ENCODE measurements around the gene BID.

Gene BID

DNA sequence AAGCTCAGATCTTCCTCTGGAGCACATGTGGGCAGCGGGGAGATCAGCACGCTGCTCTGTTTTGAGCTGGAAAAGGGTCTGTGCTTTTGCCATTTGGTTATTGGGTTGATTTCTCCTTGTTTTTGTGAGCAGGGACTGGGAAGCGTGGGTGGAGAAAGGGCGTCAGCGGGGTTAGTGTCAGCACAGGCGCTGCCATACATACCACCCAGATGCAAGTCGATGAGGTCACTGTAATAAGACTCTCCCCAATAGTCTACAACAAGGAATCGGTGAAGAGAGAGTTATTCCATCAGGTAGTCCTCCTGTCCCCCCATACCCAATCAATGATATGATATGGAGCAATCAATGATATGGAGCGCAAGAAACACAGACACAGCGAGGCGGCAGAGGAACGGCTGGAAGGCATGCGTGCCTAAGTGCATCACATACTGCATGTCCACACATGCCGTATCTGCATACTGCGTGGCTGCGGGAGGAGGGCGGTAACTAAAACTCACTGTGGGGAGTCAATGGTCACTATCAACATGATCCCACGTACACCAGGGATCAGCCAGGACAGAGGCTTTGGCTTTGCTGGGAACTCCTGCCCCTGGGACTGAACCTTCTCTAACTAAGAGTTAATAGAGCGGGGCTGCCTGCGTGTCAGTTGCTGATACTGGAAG lies 29.5 kb upstream of the BID start:
- no peak for DNase-seq (ENCODE audit: low spot score)

DNA sequence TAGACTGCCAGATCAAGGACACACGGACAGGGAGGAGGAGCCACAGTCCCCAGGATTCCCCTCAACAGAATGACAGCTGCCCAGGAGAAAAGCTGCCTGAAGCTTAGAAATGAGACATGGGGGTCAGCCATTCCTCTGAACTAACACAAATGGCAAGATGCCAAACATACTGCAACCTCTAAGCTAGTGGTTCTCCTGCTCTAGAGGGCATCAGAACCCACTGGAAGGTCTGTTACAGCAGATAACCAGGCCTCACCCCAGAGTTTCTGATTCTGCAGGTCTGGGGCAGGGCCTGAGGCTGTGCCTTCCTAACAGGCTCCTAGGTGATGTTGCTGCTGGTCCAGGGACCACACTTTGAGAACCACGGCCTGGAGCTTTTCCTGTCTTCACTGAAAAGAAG lies 28.6 kb upstream of the BID start:
- DNase-seq (ENCODE audit: low spot score) = no peak

DNA sequence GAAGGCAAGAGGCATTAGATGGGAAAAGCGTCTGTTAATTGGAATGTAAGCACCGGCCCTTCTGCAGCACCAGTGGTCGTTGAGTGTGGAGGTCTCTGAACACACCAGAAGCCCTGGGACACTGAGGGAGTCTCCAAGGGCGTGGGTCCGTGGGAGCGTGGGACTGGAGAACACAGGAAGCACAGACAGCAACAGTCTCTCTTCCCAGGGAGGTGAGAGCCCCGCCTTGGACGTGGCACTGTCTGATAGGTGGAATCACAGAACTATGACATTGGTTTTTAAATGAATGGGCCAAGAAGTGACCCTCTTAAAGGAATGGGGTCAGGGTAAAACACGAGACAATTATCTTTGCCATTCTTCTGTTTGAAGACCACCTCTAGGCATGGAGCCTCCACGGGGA lies 28.1 kb upstream of the BID start:
- no peak for DNase-seq (ENCODE audit: low spot score)

DNA sequence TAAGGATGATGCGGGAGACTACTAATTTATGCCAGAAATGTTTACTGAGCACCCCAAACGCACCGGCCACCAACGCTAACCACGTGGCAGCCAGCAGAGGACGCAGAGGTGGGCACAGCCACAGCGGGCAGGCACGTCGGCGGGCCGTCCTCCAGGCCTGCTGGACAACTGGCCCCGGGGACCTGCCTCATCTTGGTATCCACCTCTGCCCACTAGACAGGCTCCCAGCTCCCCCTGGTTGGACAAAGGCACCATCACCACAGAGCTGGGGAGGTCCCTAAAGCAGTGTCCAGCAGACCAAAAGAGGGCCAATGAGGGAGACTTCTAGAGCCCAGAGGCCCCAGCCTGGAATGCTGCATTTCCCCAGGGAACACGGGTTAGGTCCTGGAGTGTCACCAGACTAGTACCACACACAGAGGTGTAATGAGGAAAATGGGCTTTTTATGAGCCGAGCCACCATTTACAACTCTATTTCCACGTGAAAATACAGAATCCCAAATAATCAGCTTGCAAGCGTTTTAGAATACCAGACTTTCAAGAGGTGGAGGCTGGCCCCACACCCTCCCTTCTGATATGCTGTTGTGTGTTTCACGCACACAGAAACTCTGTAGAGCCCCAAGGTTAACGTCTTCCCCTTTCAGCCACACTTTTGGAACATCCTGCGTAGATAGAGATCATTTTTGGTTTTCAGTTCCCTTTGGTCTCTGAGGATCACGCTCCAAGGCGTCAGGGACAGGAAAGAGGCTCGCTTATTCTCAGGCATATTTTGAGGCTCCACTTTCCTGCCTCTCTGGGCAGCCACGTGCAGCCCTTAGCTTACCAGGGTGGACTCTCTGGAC lies 23.7 kb upstream of the BID start:
- DNase-seq (ENCODE audit: low spot score) = no peak

DNA sequence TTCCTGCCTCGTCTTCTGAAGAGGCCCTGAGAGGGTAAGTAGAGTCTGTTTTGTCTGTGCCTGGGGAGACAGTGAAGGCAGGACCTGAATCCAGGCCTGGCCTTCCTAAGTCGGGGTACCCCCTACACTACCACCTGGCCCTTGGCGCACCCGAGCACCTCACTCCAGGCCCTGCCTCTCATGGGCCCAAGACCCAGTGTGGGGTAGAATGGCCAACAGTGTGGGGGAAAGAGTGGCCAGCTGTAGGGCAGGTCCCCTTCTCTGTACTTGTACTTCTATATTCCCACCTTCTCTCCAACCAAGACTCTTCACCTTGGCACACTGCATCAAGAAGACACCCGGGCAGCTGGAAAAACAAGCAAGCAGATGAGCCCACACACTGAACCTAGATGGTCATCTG lies 22.4 kb upstream of the BID start:
- no peak for DNase-seq (ENCODE audit: low spot score)

DNA sequence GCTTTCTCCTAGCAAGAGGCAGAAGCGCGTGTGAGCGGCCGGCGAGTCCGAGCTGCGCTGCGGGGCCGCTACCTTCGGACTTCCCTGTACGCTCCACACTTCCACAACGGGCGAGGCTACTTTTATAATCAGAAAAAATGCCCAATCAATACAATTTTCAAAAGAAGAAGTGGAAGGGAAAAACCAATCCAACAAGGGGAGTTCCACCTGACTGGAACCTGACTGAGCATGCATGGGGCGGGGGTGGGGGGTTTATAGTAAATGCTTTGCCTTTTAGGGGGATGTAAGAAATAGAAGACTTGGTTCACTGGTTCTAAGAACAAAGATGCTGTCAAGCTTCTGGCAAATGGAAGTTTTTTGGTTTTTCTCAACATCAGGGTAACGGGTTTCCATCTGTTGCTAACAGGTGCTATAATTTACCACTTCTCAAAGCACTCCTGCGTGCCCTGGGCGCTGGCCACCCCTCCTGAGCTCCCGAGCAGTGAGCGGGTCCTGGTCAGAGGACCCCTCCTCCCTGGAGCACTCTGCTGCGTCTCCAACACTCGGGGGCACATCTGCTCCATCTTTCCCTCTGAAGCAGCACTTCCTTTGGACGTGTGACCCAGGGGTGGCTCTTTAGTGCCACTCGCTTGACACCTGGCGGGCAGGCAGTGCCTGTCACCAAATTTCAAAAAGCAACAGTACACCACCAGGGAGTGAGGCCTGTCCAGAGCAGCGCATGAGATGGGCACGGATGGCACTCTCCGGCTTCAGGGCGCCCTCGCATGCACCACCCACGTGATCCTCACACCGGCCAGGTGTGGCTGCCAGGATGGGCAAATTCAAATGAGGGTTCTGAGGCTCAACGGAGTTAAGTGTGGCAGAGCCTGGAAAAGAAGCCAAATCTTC lies 21.6 kb upstream of the BID start:
- no peak for DNase-seq (ENCODE audit: low spot score)

DNA sequence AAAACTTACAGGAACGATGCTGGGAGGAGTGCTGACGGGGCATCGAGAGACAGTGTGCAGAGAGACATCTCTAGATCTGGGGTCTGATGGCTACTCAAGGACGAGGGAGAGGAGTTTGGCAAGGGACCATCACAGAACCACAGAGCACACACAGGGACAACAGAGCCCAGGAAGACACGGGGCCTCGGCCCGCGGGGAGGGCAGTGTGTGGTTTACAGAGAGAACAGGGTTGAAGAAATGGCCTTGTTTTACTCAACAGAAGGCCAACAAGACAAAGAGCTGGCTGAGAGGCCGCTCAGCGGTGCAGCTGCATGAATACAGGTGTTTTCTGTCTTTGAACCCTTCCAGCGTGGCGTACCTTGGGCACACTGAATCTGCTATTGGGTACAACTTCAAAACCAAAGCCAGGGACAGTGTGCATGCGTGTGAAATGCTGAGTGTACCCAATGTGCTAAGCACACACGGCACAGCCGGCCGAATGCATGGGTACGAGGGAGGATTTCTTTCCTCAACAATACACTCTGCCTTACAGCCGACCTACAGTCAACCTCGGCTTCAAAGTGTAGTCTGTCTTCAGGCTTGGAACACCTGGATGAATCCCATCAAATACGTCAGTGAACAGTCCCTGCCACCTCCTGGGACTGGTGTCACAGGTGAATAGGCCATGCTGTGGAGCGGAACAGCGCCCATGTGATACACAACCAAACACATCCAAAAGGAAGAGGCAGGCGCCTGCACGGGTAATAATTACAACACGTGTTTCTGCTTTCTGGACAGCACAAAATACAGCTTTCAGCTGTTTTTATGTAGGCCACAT lies 20.7 kb upstream of the BID start:
- DNase-seq (ENCODE audit: low spot score) = no peak

DNA sequence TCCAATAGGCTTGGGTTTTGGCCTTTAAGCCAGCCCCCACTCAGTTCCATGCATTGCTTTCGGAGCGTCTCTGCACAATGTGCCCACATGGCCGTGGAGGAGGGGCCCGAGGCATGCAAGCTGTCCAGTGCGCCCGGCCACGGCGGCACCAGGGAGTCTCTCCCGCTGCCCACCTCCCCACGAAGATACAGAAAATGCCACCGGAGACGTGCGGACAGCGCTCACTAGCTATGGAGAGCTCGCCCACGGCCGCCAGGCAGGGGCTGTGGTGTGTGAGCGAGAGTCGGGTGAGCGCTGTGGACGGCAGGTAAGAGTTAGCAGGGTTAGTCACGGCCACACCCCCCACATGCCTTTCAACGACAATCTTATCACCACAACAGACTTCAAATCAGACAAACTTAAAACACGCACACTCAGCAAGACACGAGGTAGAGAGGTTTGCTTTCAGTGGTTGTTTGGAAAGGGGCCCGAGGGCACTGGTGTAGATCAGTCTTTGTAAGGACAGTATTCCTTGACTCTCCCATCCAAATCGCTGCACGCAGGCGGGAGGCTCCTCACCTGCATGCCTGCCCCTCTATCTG lies 18.7 kb upstream of the BID start:
- DNase-seq (ENCODE audit: low spot score) = no peak

DNA sequence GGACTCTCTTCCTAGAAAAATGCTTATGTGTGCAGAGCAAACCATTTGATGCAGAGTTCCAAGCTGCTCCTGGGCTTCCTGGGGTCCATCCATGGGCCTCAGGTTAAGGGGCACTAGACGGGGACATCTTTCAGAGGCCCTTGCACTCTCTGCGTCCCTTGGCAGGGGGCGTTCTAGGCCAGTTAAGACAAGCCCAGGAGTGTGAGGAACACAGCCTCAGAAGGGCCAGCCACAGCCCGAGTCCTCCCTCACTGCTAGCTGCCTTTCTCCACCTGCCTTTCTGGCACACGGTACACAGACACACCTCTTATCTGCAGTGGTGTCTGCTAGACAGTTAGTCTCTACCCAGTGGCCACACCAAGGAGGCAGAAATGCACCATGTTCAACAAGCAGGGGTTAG lies 18.0 kb upstream of the BID start:
- DNase-seq (ENCODE audit: low spot score) = no peak

DNA sequence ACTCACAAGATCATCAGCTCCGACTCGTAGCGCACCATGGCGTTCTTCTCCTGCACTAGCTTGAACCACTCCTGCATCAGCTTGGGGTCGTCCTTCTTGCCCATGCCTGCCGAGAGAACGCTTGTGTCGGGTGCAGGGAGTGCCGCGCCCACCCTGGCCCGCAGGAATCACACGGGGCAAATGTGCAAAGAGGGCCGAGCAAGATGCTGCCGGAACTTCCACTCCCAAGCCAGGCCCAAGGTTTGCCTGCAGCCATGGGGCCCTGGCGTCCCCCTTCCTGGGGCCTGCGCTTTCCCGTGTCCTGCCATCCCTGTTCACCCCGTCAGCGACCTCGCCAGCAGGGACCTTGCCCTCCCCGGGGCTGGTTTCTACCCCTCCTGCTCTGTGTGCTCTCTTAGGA lies 16.9 kb upstream of the BID start:
- no peak for DNase-seq (ENCODE audit: low spot score)

DNA sequence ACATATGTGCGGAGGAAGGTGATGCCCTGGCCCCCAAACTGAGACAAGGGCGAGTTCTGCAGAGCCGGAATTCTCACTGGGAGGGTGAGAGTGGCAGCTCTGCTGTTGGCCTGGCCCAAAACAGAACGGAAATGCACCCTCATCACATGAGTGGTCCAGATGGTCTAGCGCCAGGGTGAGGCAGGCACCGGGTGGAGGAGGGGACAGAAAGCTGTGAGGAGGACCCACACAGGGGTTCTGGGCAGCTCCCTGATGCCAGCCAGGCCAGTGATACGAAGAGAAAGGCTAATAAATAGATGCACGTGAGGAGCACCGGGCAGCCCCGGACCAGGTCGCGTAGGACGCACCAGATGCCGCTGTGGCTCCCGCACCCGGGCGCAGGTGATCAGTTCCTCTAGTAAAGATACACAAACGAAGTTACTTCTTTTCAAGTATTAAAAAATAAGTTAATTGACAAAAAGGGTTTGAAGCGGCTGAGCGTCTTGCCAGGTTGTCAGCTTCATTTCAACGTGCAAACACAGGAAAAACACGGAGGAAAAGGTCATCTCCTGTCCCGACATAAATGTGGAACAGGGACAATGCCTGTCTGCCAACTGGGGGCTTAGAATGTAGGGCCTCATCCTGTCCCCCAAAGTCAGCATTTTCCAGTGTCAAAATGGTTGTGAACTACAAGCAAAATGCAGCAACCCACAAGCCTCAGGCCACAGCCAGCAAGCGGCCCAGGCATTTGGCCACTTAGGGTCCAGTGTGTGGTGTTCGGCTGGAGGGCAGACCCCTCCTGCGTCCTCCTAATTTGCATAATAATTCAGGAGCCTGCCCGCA lies 15.3 kb upstream of the BID start:
- DNase-seq (ENCODE audit: low spot score) = no peak

DNA sequence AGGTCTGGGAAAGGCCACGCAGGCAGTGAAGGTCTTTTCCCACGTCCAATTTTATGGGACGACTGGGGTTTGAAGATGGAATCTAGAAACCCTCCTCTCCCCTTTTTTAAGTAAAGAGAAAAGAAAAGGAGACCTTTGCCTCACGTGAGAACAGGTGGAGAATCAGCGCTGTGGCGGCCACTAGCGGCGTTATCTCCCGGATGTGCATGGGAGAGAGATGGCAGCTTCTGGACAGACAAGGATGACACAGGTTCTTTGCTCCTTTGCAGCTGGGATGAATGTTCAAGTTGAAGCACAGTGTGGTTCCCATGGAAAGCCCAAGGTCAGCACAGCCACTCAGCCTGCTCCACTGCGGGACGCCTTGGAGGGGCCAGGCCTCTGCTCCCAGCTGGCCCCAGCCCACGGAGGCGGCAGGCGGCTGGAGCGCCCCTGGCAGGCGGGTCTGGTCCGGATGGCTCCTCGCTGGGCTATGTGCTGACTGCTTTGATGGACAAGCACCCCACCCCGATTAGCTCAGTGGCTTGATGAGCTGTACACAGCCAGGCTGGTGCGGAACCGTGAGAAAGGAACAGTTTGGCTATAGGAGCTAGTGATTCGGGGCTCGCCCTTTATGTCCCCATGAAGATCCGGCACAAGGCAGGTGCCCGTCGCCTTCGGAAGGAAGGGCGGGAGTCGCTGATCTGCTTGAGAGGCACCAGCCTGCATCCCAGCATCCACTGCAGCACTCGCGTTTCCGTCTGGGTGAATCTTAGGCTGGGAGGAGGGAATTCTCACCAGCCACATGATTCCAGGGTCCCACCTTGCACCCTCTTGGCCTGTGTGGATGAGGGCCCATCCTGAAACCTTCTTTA lies 14.5 kb upstream of the BID start:
- no peak for DNase-seq (ENCODE audit: low spot score)

DNA sequence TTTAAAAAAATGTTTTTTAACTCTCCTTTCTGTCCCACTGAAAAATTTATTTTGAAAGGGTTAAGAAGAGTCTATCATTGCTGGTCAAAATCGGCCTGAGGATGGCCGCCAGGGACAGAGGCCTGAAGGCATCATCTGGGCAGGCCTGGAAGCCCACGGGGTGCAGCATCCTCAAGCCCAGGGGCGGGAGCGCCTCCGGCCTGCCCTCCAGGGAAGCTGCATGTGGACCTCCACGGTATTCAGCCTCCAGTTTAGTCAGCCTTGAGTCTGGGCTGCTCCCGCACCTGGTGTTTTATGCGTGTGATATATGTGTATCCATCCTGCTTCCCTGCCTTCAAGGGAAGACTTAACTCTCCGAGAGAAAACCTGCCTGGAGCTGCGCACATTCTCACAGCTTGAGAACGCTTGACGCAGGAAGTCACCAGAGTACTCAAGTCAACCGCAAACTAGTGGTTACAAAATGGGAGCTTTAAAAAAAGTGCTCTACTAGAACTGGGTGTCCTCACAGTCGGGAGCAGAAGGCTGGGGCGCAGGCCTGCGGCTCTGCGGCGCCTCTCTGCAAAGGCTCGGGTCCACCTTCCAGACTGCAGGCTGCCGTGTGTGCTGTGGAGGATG lies 13.6 kb upstream of the BID start:
- DNase-seq (ENCODE audit: low spot score) = no peak

DNA sequence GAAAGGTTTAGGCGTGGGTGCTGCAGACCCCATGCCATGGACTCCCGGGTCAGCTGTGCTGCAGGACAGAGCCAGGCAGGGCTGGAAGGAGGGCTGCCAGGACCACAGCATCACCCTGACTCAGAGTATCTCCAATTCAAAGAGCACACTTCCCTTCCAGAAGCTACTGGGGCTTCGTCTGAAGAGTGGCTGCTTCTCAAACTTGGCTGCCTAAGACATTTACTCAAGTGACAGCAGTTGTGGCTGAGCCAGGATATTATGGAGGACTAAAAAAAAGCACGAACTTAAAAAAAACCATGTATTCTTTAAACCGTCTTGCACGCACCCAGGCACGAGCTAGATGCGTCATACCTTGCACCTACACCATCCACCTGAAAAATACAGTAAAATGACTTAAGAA lies 13.0 kb upstream of the BID start:
- DNase-seq (ENCODE audit: low spot score) = no peak

DNA sequence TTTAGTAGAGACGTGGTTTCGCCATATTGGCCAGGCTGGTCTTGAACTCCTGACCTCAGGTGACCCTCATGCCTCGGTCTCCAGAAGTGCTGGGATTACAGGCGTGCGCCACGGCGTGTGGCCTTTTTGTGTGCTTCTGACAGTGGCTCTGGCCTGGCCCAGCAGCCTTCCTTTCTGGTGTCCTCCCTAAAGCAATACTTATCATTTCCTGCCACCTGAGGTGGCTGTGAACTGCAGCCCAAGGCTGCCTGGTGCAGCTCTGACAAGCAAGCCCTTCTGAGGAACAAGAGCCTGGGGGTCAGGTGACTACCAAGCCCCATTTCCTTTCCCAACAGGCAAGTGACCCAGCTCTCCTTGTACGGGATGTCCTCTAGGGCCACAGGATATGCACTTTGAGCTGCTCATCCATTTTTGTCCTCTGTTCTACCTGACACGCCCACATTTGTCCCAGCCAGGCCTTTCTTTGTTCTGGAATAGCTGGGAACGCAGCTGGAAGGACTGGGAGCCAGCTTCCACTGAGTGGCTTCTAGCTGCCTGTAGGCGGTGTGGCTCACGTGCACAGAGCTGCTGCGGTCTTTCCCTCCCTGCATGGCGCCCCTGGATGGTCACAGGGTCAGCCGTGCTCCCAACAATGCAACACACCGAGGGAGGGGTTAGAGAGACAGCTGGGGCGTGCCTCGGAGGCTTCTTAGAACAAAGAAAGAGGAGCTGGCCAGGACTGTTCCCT lies 12.3 kb upstream of the BID start:
- DNase-seq (ENCODE audit: low spot score) = no peak

DNA sequence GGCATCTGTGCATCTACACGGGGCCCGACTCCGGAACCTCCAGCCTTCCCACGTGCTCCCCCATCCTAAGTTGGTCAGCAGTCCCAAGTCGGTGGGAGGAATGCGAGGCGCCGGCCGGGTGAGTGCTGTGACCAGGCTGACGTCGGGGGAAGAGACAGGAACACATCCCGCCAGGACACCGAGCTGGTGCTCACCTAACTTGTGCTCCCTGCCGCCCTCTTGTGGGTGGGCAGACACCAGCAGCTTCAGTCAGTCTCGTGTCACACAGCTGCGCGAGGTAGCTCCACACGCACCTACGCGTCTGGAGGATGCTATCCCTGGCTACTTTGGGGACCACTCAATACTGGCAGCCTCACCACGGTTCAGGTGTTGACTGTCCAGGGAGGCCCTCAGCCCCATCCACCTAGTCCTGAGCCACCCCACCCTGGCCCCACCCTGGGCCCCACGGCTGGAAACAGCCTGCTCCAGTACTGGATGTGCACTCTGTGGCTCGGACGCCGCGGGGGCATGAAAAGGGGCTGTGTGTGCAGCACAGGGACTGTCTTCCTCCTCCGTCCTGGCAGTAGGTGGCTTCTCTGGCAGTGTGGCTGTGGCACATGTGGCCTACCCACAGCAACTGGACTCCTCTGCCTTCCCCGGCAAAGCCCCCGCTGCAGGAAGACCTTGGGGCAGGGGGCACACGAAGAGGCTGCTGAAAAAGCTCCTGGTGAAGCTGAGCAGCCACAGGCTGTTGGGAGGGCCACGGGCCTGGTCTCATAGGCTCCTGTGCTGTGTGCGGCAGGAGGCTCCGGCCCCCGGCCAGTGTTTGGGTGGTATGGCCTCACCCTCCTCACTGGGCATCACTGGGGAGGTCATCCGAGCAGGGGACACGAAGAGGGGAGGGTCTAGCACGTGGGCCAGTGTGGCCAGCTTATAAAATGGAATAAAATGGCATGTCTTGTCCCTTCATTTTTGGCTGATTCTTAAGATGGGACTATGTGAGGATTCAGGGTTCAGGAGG lies 11.2 kb upstream of the BID start:
- peak; percentile 75 for DNase-seq (ENCODE audit: low spot score)

DNA sequence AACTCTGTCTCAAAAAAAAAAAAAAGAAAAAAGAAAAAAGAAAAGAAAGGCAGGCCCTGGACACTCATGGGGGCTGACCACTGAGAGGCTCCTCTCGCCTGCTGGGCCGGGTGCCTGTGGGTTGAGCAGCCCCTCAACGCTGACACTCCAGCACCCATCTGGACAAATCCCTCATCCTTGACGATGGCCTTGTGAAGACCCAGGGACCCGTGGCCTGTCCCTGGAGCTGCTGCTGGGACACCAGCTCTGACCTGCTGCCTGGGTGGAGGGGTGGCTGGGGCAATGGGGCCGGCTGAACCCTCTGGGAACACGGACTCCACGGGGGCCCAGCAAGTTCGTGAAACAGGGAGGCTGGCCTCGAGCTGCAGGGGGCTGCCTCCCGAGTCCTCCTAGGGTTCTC lies 10.5 kb upstream of the BID start:
- no peak for DNase-seq (ENCODE audit: low spot score)

Data from CD4-positive, alpha-beta T cell treated with Interleukin-2 at 100 ng/mL for 4 hours (primary cell).